ENCODE data around the gene RBM27.
"Not testable (repeated sequence)": the region's sequence is repeated elsewhere in the genome, so short reads cannot be mapped to it uniquely, and the experiment has no call there.

Gene RBM27

GRCh38 chr5:146173597-146173996 is 29.8 kb upstream of the RBM27 start:
- Histone ChIP-seq H3K27ac (ENCODE audit: low read length) (peak overlapping the region; percentile 45), H3K4me1 (ENCODE audit: low read length) (peaks cover 19% of the 10 kb centered on the region), H4K20me1 (ENCODE audit: insufficient read depth, low read length) (peaks cover 4% of the 10 kb centered on the region; the same call in 1 of the 2 replicates), H3K79me2 (ENCODE audit: low read length) (peaks cover 11% of the 10 kb centered on the region), H3K4me3 (ENCODE audit: low read length) (no peak overlapping the region; the same call in 1 of the 2 replicates), H3K36me3 (replicated peaks; ENCODE audit: low read depth, low read length) (peaks cover 10% of the 10 kb centered on the region), H3K9ac (ENCODE audit: low read length) (no peak overlapping the region), H3K9me3 (ENCODE audit: insufficient read depth, low read length) (no peaks in the 10 kb centered on the region), H2AFZ (ENCODE audit: low read depth, low read length) (no peak overlapping the region), H3K27me3 (ENCODE audit: low read depth, low read length) (no peaks in the 10 kb centered on the region), H3K4me2 (ENCODE audit: low read length) (peak overlapping the region; percentile 39)
- no peak for TF ChIP-seq EZH2phosphoT487 (IDR thresholded peaks at IDR 0.05; ENCODE audit: low read depth)
- no peak for TF ChIP-seq CTCF (IDR thresholded peaks at IDR 0.05; ENCODE audit: low read depth, low read length)

- Histone ChIP-seq H3K27me3 (ENCODE audit: low read depth, low read length) (no peaks in the 10 kb centered on the region), H3K9me3 (ENCODE audit: insufficient read depth, low read length) (no peaks in the 10 kb centered on the region), H3K4me2 (ENCODE audit: low read length) (no peak overlapping the region), H4K20me1 (ENCODE audit: insufficient read depth, low read length) (peaks cover 4% of the 10 kb centered on the region; the same call in 1 of the 2 replicates), H3K36me3 (replicated peaks; ENCODE audit: low read depth, low read length) (peaks cover 11% of the 10 kb centered on the region), H3K79me2 (ENCODE audit: low read length) (peaks cover 43% of the 10 kb centered on the region), H3K9ac (ENCODE audit: low read length) (no peak overlapping the region), H3K4me1 (ENCODE audit: low read length) (peaks cover 23% of the 10 kb centered on the region), H3K27ac (ENCODE audit: low read length) (no peak overlapping the region), H3K4me3 (ENCODE audit: low read length) (no peak overlapping the region), H2AFZ (ENCODE audit: low read depth, low read length) (no peak overlapping the region)
- TF ChIP-seq CTCF (IDR thresholded peaks at IDR 0.05; ENCODE audit: low read depth, low read length) (no peak), EZH2phosphoT487 (IDR thresholded peaks at IDR 0.05; ENCODE audit: low read depth) (no peak)
Measured at GRCh38 chr5:146176805-146177204, 26.6 kb upstream of the RBM27 start.

GRCh38 chr5:146179696-146180095 is 23.7 kb upstream of the RBM27 start:
- Histone ChIP-seq H4K20me1 (ENCODE audit: insufficient read depth, low read length) (no peaks in the 10 kb centered on the region), H3K27me3 (ENCODE audit: low read depth, low read length) (no peaks in the 10 kb centered on the region), H3K4me3 (ENCODE audit: low read length) (no peak overlapping the region), H3K36me3 (replicated peaks; ENCODE audit: low read depth, low read length) (peaks cover 9% of the 10 kb centered on the region), H3K79me2 (ENCODE audit: low read length) (peaks cover 44% of the 10 kb centered on the region), H3K9me3 (ENCODE audit: insufficient read depth, low read length) (no peaks in the 10 kb centered on the region), H3K4me2 (ENCODE audit: low read length) (no peak overlapping the region), H3K9ac (ENCODE audit: low read length) (no peak overlapping the region), H2AFZ (ENCODE audit: low read depth, low read length) (no peak overlapping the region), H3K4me1 (ENCODE audit: low read length) (peaks cover 6% of the 10 kb centered on the region), H3K27ac (ENCODE audit: low read length) (no peak overlapping the region)
- TF ChIP-seq EZH2phosphoT487 (IDR thresholded peaks at IDR 0.05; ENCODE audit: low read depth) (no peak), CTCF (IDR thresholded peaks at IDR 0.05; ENCODE audit: low read depth, low read length) (no peak)

GRCh38 chr5:146183403-146183802 is 20.0 kb upstream of the RBM27 start:
- not testable (repeated sequence) for H3K27me3 ChIP-seq (ENCODE audit: low read depth, low read length); H3K36me3 ChIP-seq (replicated peaks; ENCODE audit: low read depth, low read length); H4K20me1 ChIP-seq (ENCODE audit: insufficient read depth, low read length); H3K4me1 ChIP-seq (ENCODE audit: low read length); H3K27ac ChIP-seq (ENCODE audit: low read length); H3K9me3 ChIP-seq (ENCODE audit: insufficient read depth, low read length)
- peak overlapping the region; percentile 68; the same call in 1 of the 2 replicates for H3K9ac ChIP-seq (ENCODE audit: low read length)
- H3K4me3 ChIP-seq (ENCODE audit: low read length) = peak overlapping the region; percentile 84
- peaks cover 39% of the 10 kb centered on the region for H3K79me2 ChIP-seq (ENCODE audit: low read length)
- 0 out of 2 replicates have a peak overlapping the region, but pooled peaks have one; percentile 86 for H2AFZ ChIP-seq (ENCODE audit: low read depth, low read length)
- H3K4me2 ChIP-seq (ENCODE audit: low read length) = peak overlapping the region; percentile 62

Data from OCI-LY3 (cell line).